ENCODE data around the gene EGFLAM.

EGFLAM gene

GRCh38 chr5:38347896-38348295, 89.5 kb downstream of the EGFLAM start:
- DNase-seq, result no peak
- no peaks in the 10 kb centered on the region for H3K36me3 ChIP-seq (replicated peaks)
- H3K4me3 ChIP-seq (ENCODE audit: low read depth, low read length), result no peak overlapping the region
- in situ Hi-C loops (cut with HindIII; ENCODE audit: low pct_ligation_motif_present, low sequenced_read_pairs), result no loop called here
- no peaks in the 10 kb centered on the region for H3K27me3 ChIP-seq (replicated peaks)
- no peak for TF ChIP-seq CTCF (IDR thresholded peaks at IDR 0.05; ENCODE audit: low read depth, low read length, missing control alignments)
- no peak overlapping the region for H3K27ac ChIP-seq

- DNase-seq, result no peak
- Histone ChIP-seq H3K27ac (no peak overlapping the region), H3K27me3 (replicated peaks) (no peaks in the 10 kb centered on the region), H3K36me3 (replicated peaks) (no peaks in the 10 kb centered on the region), H3K4me3 (ENCODE audit: low read depth, low read length) (no peak overlapping the region)
- TF ChIP-seq CTCF (IDR thresholded peaks at IDR 0.05; ENCODE audit: low read depth, low read length, missing control alignments), result no peak
- in situ Hi-C loops (cut with HindIII; ENCODE audit: low pct_ligation_motif_present, low sequenced_read_pairs), result no loop called here
These were observed 102.1 kb downstream of the EGFLAM start for GRCh38 chr5:38360323-38361061.

GRCh38 chr5:38362713-38363112, 104.4 kb downstream of the EGFLAM start:
- TF ChIP-seq CTCF (IDR thresholded peaks at IDR 0.05; ENCODE audit: low read depth, low read length, missing control alignments), result no peak
- H3K36me3 ChIP-seq (replicated peaks), result no peaks in the 10 kb centered on the region
- H3K27me3 ChIP-seq (replicated peaks), result no peaks in the 10 kb centered on the region
- DNase-seq, result no peak
- no peak overlapping the region for H3K27ac ChIP-seq
- H3K4me3 ChIP-seq (ENCODE audit: low read depth, low read length), result no peak overlapping the region
- in situ Hi-C loops (cut with HindIII; ENCODE audit: low pct_ligation_motif_present, low sequenced_read_pairs), result no loop called here

GRCh38 chr5:38364825-38365224, 106.5 kb downstream of the EGFLAM start:
- no peak for DNase-seq
- in situ Hi-C loops (cut with HindIII; ENCODE audit: low pct_ligation_motif_present, low sequenced_read_pairs), result no loop called here
- no peak for TF ChIP-seq CTCF (IDR thresholded peaks at IDR 0.05; ENCODE audit: low read depth, low read length, missing control alignments)
- Histone ChIP-seq H3K4me3 (ENCODE audit: low read depth, low read length) (no peak overlapping the region), H3K27me3 (replicated peaks) (no peaks in the 10 kb centered on the region), H3K36me3 (replicated peaks) (no peaks in the 10 kb centered on the region), H3K27ac (no peak overlapping the region)

GRCh38 chr5:38367410-38367809, 109.1 kb downstream of the EGFLAM start:
- Histone ChIP-seq H3K27ac (no peak overlapping the region), H3K27me3 (replicated peaks) (no peaks in the 10 kb centered on the region), H3K36me3 (replicated peaks) (no peaks in the 10 kb centered on the region), H3K4me3 (ENCODE audit: low read depth, low read length) (no peak overlapping the region)
- in situ Hi-C loops (cut with HindIII; ENCODE audit: low pct_ligation_motif_present, low sequenced_read_pairs), result no loop called here
- DNase-seq, result peak; percentile 22
- no peak for TF ChIP-seq CTCF (IDR thresholded peaks at IDR 0.05; ENCODE audit: low read depth, low read length, missing control alignments)

- no peaks in the 10 kb centered on the region for H3K27me3 ChIP-seq (replicated peaks)
- in situ Hi-C loops (cut with HindIII; ENCODE audit: low pct_ligation_motif_present, low sequenced_read_pairs), result no loop called here
These were observed 109.6 kb downstream of the EGFLAM start for GRCh38 chr5:38367966-38368365.

More at GRCh38 chr5:38367966-38368365, 109.6 kb downstream of the EGFLAM start:
- Histone ChIP-seq H3K36me3 (replicated peaks) (no peaks in the 10 kb centered on the region), H3K27ac (no peak overlapping the region), H3K4me3 (ENCODE audit: low read depth, low read length) (no peak overlapping the region)
- no peak for TF ChIP-seq CTCF (IDR thresholded peaks at IDR 0.05; ENCODE audit: low read depth, low read length, missing control alignments)
- DNase-seq, result no peak

Data from brain microvascular endothelial cell (primary cell).